DND-41 (cell line): ENCODE measurements around the gene CRACR2A.

Experiments
- ATAC-seq: fragments of 200-7000 bp; cut with Tn5 transposase; 3 replicates; pipeline ENCODE4 v1.9.1; 2021; ENCODE audit warnings: low read depth; ENCODE audit not compliant: insufficient read depth
- DNase-seq: peaks from one replicate; pipeline ENCODE4 v3.0.0-alpha.2; 2020
- H2AFZ ChIP-seq: 2 replicates; pipeline ENCODE4 v1.6.0; 2012; ENCODE audit warnings: low read depth, low read length
- H3K27ac ChIP-seq: 2 replicates; pipeline ENCODE4 v1.5.1; 2012; ENCODE audit warnings: low read length, inconsistent platforms
- H3K27me3 ChIP-seq: fragments of 200-600 bp; sonication (generic); 2 replicates; pipeline ENCODE4 v1.6.0; 2012; ENCODE audit warnings: low read length, mild to moderate bottlenecking, inconsistent platforms; ENCODE audit not compliant: insufficient read depth, poor library complexity
- H3K36me3 ChIP-seq: 2 replicates; pipeline ENCODE4 v1.5.1; 2012; ENCODE audit warnings: low read length, inconsistent platforms; ENCODE audit not compliant: insufficient read depth
- H3K4me1 ChIP-seq: 2 replicates; pipeline ENCODE4 v1.5.1; 2012; ENCODE audit warnings: mild to moderate bottlenecking, low read length; ENCODE audit not compliant: insufficient read depth
- H3K4me2 ChIP-seq: 2 replicates; pipeline ENCODE4 v1.6.0; 2012; ENCODE audit warnings: mild to moderate bottlenecking, moderate library complexity, low read length, inconsistent platforms; ENCODE audit not compliant: insufficient read depth
- H3K4me3 ChIP-seq, 2 experiments: fragments of 200-600 bp in 1 of 2; shearing (Covaris generic) in 1 of 2; 2 replicates each; pipeline ENCODE4 v1.5.1; 2012 to 2016; ENCODE audit warnings: inconsistent platforms in 2 of 2, low read length in 2 of 2, mild to moderate bottlenecking in 2 of 2, low read depth in 1 of 2, moderate library complexity in 1 of 2
- H3K79me2 ChIP-seq: 2 replicates; pipeline ENCODE4 v1.6.0; 2012; ENCODE audit warnings: low read length, inconsistent platforms; ENCODE audit not compliant: insufficient read depth
- H3K9ac ChIP-seq: 2 replicates; pipeline ENCODE4 v1.6.0; 2012; ENCODE audit warnings: low read depth, mild to moderate bottlenecking, inconsistent platforms, low read length, moderate library complexity
- H3K9me3 ChIP-seq: 2 replicates; pipeline ENCODE4 v1.5.1; 2012; ENCODE audit warnings: low read length, moderate library complexity, mild to moderate bottlenecking, inconsistent platforms; ENCODE audit not compliant: insufficient read depth, severe bottlenecking
- H4K20me1 ChIP-seq: 2 replicates; pipeline ENCODE4 v1.6.0; 2012; ENCODE audit warnings: low read length; ENCODE audit not compliant: insufficient read depth
- CTCF ChIP-seq: IDR thresholded peaks from 2 replicates; pipeline ENCODE4 v1.5.1; 2012; ENCODE audit warnings: borderline replicate concordance, low read length, moderate library complexity, mild to moderate bottlenecking; ENCODE audit not compliant: poor library complexity, severe bottlenecking; ENCODE audit errors: extremely low read depth
- EZH2 ChIP-seq: IDR thresholded peaks from 3 replicates; pipeline ENCODE4 v1.6.1; 2012; ENCODE audit warnings: borderline replicate concordance, low read depth, mild to moderate bottlenecking, moderate library complexity, low read length, inconsistent platforms; ENCODE audit not compliant: severe bottlenecking

The CRACR2A gene

GRCh38 chr12:3775385-3776035, 22.6 kb upstream of the CRACR2A start:
- Histone ChIP-seq H3K9ac (no peak overlapping the region), H3K36me3 (no peaks in the 10 kb centered on the region), H3K27me3 (no peaks in the 10 kb centered on the region), H3K27ac (no peak overlapping the region), H4K20me1 (no peaks in the 10 kb centered on the region), H2AFZ (no peak overlapping the region), H3K4me3 (no peak overlapping the region), H3K4me1 (peaks cover 12% of the 10 kb centered on the region), H3K79me2 (no peaks in the 10 kb centered on the region), H3K9me3 (no peaks in the 10 kb centered on the region), H3K4me2 (no peak overlapping the region)
- ATAC-seq, result no peak
- no peak for DNase-seq
- no peak for TF ChIP-seq CTCF
- no peak for TF ChIP-seq EZH2

GRCh38 chr12:3772380-3772779, 19.5 kb upstream of the CRACR2A start:
- Histone ChIP-seq H3K27me3 (no peaks in the 10 kb centered on the region), H3K27ac (no peak overlapping the region), H3K4me2 (no peak overlapping the region), H2AFZ (no peak overlapping the region), H3K9ac (no peak overlapping the region), H3K9me3 (no peaks in the 10 kb centered on the region), H3K4me3 (no peak overlapping the region), H3K36me3 (no peaks in the 10 kb centered on the region), H3K79me2 (no peaks in the 10 kb centered on the region), H3K4me1 (peaks cover 12% of the 10 kb centered on the region), H4K20me1 (no peaks in the 10 kb centered on the region)
- TF ChIP-seq CTCF, result no peak
- no peak for TF ChIP-seq EZH2
- DNase-seq, result no peak
- no peak; the same call in 2 of the 3 replicates for ATAC-seq

DNA sequence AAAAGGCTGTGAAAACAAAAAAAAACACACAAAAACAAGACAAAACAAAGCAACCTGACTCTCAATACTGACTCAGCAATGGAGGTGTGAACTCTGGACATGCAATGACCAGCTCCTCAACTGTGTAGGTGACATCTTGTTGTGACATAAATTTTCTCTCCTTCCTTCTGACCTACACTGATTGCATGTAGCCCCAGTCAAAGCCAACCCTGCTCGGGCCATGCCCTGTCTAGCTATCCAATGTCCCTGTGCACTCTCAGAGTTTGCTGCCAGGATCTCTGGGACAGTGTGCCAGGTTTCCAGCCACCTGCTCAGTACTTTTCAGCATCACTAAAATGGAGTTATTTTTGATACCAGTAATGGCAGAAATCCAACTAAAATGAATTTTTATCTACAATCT, 18.9 kb upstream of the CRACR2A start:
- no peaks in the 10 kb centered on the region for H3K9me3 ChIP-seq
- H3K79me2 ChIP-seq, result no peaks in the 10 kb centered on the region
- no peak overlapping the region for H3K9ac ChIP-seq
- no peaks in the 10 kb centered on the region for H4K20me1 ChIP-seq
- H3K27me3 ChIP-seq, result no peaks in the 10 kb centered on the region
- no peak overlapping the region for H3K27ac ChIP-seq
- DNase-seq, result no peak
- TF ChIP-seq CTCF, result no peak
- no peak for TF ChIP-seq EZH2
- H3K4me2 ChIP-seq, result no peak overlapping the region
- peaks cover 12% of the 10 kb centered on the region for H3K4me1 ChIP-seq
- no peak overlapping the region for H3K4me3 ChIP-seq
- no peak for ATAC-seq
- no peak overlapping the region for H2AFZ ChIP-seq
- H3K36me3 ChIP-seq, result no peaks in the 10 kb centered on the region
